MG63 (cell line): ENCODE data around the gene PTPRR. TPM values are rescaled to one million over a fixed set of nuclear protein-coding genes. Genes with fewer than 3 reads are reported as not detected.

Experiments
- DNase-seq: peaks from one replicate; pipeline ENCODE4 v3.0.0-alpha.2; 2020
- H3K27me3 ChIP-seq: fragments of 250-450 bp; sonication (Bioruptor Pico); 2 replicates; pipeline ENCODE4 v1.5.1; 2020; ENCODE audit warnings: mild to moderate bottlenecking, moderate library complexity
- H3K36me3 ChIP-seq: fragments of 250-450 bp; sonication (Bioruptor Pico); 2 replicates; pipeline ENCODE4 v1.5.1; 2020; ENCODE audit warnings: mild to moderate bottlenecking, moderate library complexity
- H3K4me3 ChIP-seq: fragments of 250-450 bp; sonication (Bioruptor Pico); 2 replicates; pipeline ENCODE4 v1.5.1; 2020; ENCODE audit warnings: mild to moderate bottlenecking, moderate library complexity
- H3K9me3 ChIP-seq: fragments of 250-450 bp; sonication (Bioruptor Pico); 2 replicates; pipeline ENCODE4 v1.5.1; 2020; ENCODE audit warnings: mild to moderate bottlenecking, moderate library complexity
- total RNA-seq: library from RNA; depleted of rRNA; stranded (reverse); fragments of >200 nt; shearing (Covaris generic); gene quantifications from 2 replicates; pipeline ENCODE4 v1.2.3, GENCODE V29; 2014; ENCODE audit warnings: low replicate concordance

The PTPRR gene
- total RNA-seq, 1 experiment from 2014 or later = not detected

GRCh38 chr12:70853326-70853725, 67.2 kb downstream of the PTPRR start:
- Histone ChIP-seq H3K9me3 (no peaks in the 10 kb centered on the region), H3K4me3 (no peak overlapping the region), H3K27me3 (no peaks in the 10 kb centered on the region), H3K36me3 (no peaks in the 10 kb centered on the region)
- DNase-seq = no peak

- H3K9me3 ChIP-seq = no peaks in the 10 kb centered on the region
- H3K4me3 ChIP-seq = no peak overlapping the region
- DNase-seq = no peak
- H3K27me3 ChIP-seq = no peaks in the 10 kb centered on the region
- no peaks in the 10 kb centered on the region for H3K36me3 ChIP-seq
Observed at GRCh38 chr12:70852416-70853150, 68.0 kb downstream of the PTPRR start.

- no peaks in the 10 kb centered on the region for H3K27me3 ChIP-seq
- H3K4me3 ChIP-seq = no peak overlapping the region
- no peaks in the 10 kb centered on the region for H3K36me3 ChIP-seq
- H3K9me3 ChIP-seq = no peaks in the 10 kb centered on the region
- DNase-seq = no peak
Observed at GRCh38 chr12:70849265-70849960, 71.1 kb downstream of the PTPRR start.

GRCh38 chr12:70847871-70848270, 72.7 kb downstream of the PTPRR start:
- H3K9me3 ChIP-seq = no peaks in the 10 kb centered on the region
- H3K27me3 ChIP-seq = no peaks in the 10 kb centered on the region
- no peaks in the 10 kb centered on the region for H3K36me3 ChIP-seq
- no peak overlapping the region for H3K4me3 ChIP-seq
- no peak for DNase-seq

- H3K4me3 ChIP-seq = no peak overlapping the region
- H3K36me3 ChIP-seq = no peaks in the 10 kb centered on the region
- no peaks in the 10 kb centered on the region for H3K9me3 ChIP-seq
- no peak for DNase-seq
- H3K27me3 ChIP-seq = no peaks in the 10 kb centered on the region
Observed at GRCh38 chr12:70845268-70845667, 75.3 kb downstream of the PTPRR start.

GRCh38 chr12:70843363-70843762, 77.2 kb downstream of the PTPRR start:
- Histone ChIP-seq H3K9me3 (no peaks in the 10 kb centered on the region), H3K4me3 (no peak overlapping the region), H3K36me3 (no peaks in the 10 kb centered on the region), H3K27me3 (no peaks in the 10 kb centered on the region)
- DNase-seq = no peak

- no peaks in the 10 kb centered on the region for H3K27me3 ChIP-seq
- no peak overlapping the region for H3K4me3 ChIP-seq
- H3K9me3 ChIP-seq = no peaks in the 10 kb centered on the region
- DNase-seq = no peak
- no peaks in the 10 kb centered on the region for H3K36me3 ChIP-seq
Observed at GRCh38 chr12:70842942-70843341, 77.6 kb downstream of the PTPRR start.

- Histone ChIP-seq H3K27me3 (no peaks in the 10 kb centered on the region), H3K36me3 (no peaks in the 10 kb centered on the region), H3K4me3 (no peak overlapping the region), H3K9me3 (no peaks in the 10 kb centered on the region)
- DNase-seq = no peak
Observed at GRCh38 chr12:70842136-70842535, 78.4 kb downstream of the PTPRR start.

GRCh38 chr12:70840656-70841350, 79.7 kb downstream of the PTPRR start:
- DNase-seq = no peak
- Histone ChIP-seq H3K9me3 (no peaks in the 10 kb centered on the region), H3K27me3 (no peaks in the 10 kb centered on the region), H3K36me3 (no peaks in the 10 kb centered on the region), H3K4me3 (no peak overlapping the region)

- Histone ChIP-seq H3K27me3 (no peaks in the 10 kb centered on the region), H3K4me3 (no peak overlapping the region), H3K9me3 (no peaks in the 10 kb centered on the region), H3K36me3 (no peaks in the 10 kb centered on the region)
- no peak for DNase-seq
Observed at GRCh38 chr12:70839544-70839943, 81.0 kb downstream of the PTPRR start.

- no peaks in the 10 kb centered on the region for H3K27me3 ChIP-seq
- no peak overlapping the region for H3K4me3 ChIP-seq
- no peaks in the 10 kb centered on the region for H3K36me3 ChIP-seq
- H3K9me3 ChIP-seq = no peaks in the 10 kb centered on the region
- DNase-seq = no peak
Observed at GRCh38 chr12:70838127-70838526, 82.4 kb downstream of the PTPRR start.

GRCh38 chr12:70837026-70837425, 83.5 kb downstream of the PTPRR start:
- no peaks in the 10 kb centered on the region for H3K36me3 ChIP-seq
- no peaks in the 10 kb centered on the region for H3K9me3 ChIP-seq
- DNase-seq = no peak
- no peaks in the 10 kb centered on the region for H3K27me3 ChIP-seq
- H3K4me3 ChIP-seq = no peak overlapping the region

GRCh38 chr12:70835948-70836347, 84.6 kb downstream of the PTPRR start:
- Histone ChIP-seq H3K4me3 (no peak overlapping the region), H3K27me3 (no peaks in the 10 kb centered on the region), H3K9me3 (no peaks in the 10 kb centered on the region), H3K36me3 (no peaks in the 10 kb centered on the region)
- DNase-seq = no peak

- no peaks in the 10 kb centered on the region for H3K36me3 ChIP-seq
- no peak overlapping the region for H3K4me3 ChIP-seq
- H3K9me3 ChIP-seq = no peaks in the 10 kb centered on the region
- H3K27me3 ChIP-seq = no peaks in the 10 kb centered on the region
- DNase-seq = no peak
Observed at GRCh38 chr12:70831543-70831942, 89.0 kb downstream of the PTPRR start.

GRCh38 chr12:70830221-70831061, 90.1 kb downstream of the PTPRR start:
- Histone ChIP-seq H3K36me3 (no peaks in the 10 kb centered on the region), H3K9me3 (no peaks in the 10 kb centered on the region), H3K4me3 (no peak overlapping the region), H3K27me3 (no peaks in the 10 kb centered on the region)
- DNase-seq = no peak

- Histone ChIP-seq H3K36me3 (no peaks in the 10 kb centered on the region), H3K4me3 (no peak overlapping the region), H3K9me3 (no peaks in the 10 kb centered on the region), H3K27me3 (no peaks in the 10 kb centered on the region)
- no peak for DNase-seq
Observed at GRCh38 chr12:70829070-70829469, 91.5 kb downstream of the PTPRR start.

- DNase-seq = peak; percentile 28
- no peaks in the 10 kb centered on the region for H3K27me3 ChIP-seq
- no peaks in the 10 kb centered on the region for H3K9me3 ChIP-seq
- no peaks in the 10 kb centered on the region for H3K36me3 ChIP-seq
- H3K4me3 ChIP-seq = no peak overlapping the region
Observed at GRCh38 chr12:70828351-70828750, 92.2 kb downstream of the PTPRR start.
